Right lobe of liver (tissue), 4 donors: ENCODE results near the gene PRMT7.

Experiments used
- CTCF ChIP-seq, 4 donors: fragments of 200-600 bp in 3 of 4; fragments of 450-650 bp in 1 of 4; IDR thresholded peaks; one replicate each; pipeline versions ENCODE4 v1.5.1 to v1.8.0; 2016 to 2022; ENCODE audit warnings: antibody characterized with exemption in 4 of 4, mild to moderate bottlenecking in 2 of 4
- POLR2A ChIP-seq: fragments of 450-650 bp; IDR thresholded peaks from one replicate; pipeline ENCODE4 v1.6.1; 2017; ENCODE audit warnings: antibody characterized with exemption, mild to moderate bottlenecking
- donor health status: DM: no; HTN: no; CAD: no.
- donor health status: DM: no; HTN: no; CAD: no.
- donor health status: DM: no; HTN: yes; CAD: no.

- TF ChIP-seq CTCF (IDR thresholded peaks at IDR 0.05) (no peak), POLR2A (no peak)
Measured at GRCh38 chr16:68343137-68343536, 32.3 kb downstream of the PRMT7 start.
